ENCODE data around the gene TLR6.

Gene TLR6, protein sequence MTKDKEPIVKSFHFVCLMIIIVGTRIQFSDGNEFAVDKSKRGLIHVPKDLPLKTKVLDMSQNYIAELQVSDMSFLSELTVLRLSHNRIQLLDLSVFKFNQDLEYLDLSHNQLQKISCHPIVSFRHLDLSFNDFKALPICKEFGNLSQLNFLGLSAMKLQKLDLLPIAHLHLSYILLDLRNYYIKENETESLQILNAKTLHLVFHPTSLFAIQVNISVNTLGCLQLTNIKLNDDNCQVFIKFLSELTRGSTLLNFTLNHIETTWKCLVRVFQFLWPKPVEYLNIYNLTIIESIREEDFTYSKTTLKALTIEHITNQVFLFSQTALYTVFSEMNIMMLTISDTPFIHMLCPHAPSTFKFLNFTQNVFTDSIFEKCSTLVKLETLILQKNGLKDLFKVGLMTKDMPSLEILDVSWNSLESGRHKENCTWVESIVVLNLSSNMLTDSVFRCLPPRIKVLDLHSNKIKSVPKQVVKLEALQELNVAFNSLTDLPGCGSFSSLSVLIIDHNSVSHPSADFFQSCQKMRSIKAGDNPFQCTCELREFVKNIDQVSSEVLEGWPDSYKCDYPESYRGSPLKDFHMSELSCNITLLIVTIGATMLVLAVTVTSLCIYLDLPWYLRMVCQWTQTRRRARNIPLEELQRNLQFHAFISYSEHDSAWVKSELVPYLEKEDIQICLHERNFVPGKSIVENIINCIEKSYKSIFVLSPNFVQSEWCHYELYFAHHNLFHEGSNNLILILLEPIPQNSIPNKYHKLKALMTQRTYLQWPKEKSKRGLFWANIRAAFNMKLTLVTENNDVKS

DNA sequence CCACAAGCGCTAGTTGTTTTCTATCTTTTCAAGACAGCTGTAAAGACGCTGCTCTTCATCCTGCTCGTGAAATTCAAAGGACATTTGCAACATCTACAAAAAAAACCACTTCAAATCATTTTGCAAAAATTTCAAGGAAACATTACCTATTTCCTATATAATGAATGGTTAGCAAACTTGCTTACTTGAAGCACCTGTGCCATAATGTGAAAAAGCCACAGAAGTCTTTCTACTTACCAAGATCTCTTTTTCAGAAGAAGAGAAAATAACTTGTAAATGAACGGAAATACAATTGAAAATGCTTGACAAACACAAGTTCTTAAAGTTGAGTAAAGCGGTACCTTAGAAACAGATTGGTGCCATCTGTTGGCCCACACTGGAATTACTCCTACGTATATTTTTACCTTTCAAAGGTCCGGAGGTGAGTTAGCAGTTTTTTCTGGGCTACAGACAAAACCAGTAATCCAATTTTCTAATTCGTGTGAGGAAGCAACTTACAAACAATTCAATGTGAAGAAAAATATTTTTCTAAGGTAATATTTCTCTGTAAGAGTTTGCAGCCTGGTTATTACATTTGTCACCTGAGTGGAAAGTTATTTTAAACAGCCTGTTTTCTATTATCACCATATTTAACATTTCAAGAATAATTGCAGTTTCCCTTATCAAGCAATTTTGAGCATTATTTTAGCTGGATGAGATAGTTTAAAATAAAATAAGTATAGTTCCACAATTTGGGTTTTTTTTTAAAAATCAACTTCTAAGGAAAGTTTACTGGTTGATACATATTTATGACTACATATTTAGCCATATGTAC is at the start of gene TLR6:
TSS of gene TLR6 (minus strand) at position 294 of the 814 bp plus-strand sequence. CDS start 27,344 bp downstream, outside the sequence.
- H3K36me3 ChIP-seq (ENCODE audit: insufficient read depth, insufficient read length, low read length), result no peaks in the 10 kb centered on the region
- H3K4me3 ChIP-seq (ENCODE audit: insufficient read length, low read depth), result no peak within 1 kb of the TSS
- H3K27me3 ChIP-seq (ENCODE audit: insufficient read depth, insufficient read length), result no peaks in the 10 kb centered on the region
- DNase-seq (ENCODE audit: low read depth, low spot score), result peak; percentile 42
- H3K9me3 ChIP-seq (ENCODE audit: insufficient read depth, low read length), result no peaks in the 10 kb centered on the region
- H3K4me1 ChIP-seq (ENCODE audit: insufficient read depth, insufficient read length), result no peaks in the 10 kb centered on the region
- TF ChIP-seq ZNF274 (IDR thresholded peaks at IDR 0.05; ENCODE audit: low read depth, low read length), result no peak
- TF ChIP-seq SUZ12 (IDR thresholded peaks at IDR 0.05; ENCODE audit: extremely low read depth, insufficient read depth, insufficient read length), result no peak
- no peak for TF ChIP-seq YY1 (IDR thresholded peaks at IDR 0.05; ENCODE audit: insufficient read depth, insufficient read length)
- H3K9ac ChIP-seq (ENCODE audit: insufficient read length, low read depth), result no peak within 1 kb of the TSS

DNA sequence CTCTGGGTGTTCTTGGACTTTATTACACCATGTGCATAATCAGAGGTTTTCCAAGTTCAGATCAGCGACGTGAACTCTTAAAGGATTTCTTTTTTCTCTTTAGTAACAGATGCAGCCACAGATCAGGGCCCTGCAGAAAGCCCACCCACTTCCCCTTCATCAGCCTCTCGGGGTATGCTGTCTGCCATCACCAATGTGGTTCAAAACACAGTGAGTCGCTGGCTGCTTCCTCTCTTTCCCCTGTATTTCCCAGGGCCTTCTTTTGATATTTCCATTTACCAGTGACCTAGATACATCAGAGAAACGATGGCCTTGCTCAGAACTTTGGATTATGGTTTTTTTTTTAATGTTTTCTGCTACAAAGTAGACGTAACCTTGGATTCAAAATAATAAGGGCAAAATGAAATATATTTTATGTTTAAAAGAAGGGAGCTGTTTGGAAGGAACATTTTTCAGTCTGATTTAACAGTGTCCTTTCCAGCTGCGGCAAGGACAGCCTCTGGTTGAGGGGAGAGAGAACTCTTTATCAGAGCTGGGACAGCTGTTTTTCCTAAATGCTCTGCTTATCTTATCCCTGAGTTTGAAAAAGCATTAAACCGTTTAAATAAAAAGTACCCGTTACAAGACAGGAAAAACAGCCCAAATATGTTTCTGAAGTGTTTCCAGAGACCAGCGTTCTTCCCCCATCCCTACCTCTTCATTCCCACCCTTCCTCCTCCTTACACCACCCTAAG is 49.2 kb upstream of the TLR6 start:
- Histone ChIP-seq H3K27me3 (ENCODE audit: insufficient read depth, insufficient read length) (no peaks in the 10 kb centered on the region), H3K36me3 (ENCODE audit: insufficient read depth, insufficient read length, low read length) (peaks cover 33% of the 10 kb centered on the region), H3K4me3 (ENCODE audit: insufficient read length, low read depth) (no peak overlapping the region), H3K9me3 (ENCODE audit: insufficient read depth, low read length) (no peaks in the 10 kb centered on the region), H3K4me1 (ENCODE audit: insufficient read depth, insufficient read length) (no peaks in the 10 kb centered on the region), H3K9ac (ENCODE audit: insufficient read length, low read depth) (no peak overlapping the region)
- TF ChIP-seq ZNF274 (IDR thresholded peaks at IDR 0.05; ENCODE audit: low read depth, low read length), result no peak
- no peak for TF ChIP-seq SUZ12 (IDR thresholded peaks at IDR 0.05; ENCODE audit: extremely low read depth, insufficient read depth, insufficient read length)
- TF ChIP-seq YY1 (IDR thresholded peaks at IDR 0.05; ENCODE audit: insufficient read depth, insufficient read length), result no peak
- no peak for DNase-seq (ENCODE audit: low read depth, low spot score)

DNA sequence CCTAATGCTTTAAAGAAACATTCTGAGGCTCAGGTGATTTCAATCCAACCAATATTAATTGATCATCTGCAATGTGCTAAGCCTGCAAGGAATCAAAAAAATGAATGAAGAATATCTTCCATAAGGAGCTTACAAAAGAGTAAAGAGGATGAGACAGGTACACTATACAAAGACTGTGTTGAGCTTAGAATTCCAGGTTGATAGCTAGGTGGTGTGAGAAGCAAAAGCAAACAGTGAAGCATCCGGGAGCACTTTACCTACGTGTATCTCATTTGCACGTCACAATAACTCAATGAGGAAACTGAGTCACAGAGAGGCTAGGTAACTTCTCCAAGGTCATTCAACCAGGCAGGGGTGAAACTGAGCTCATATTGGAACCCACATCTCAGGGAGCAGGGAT is 48.1 kb upstream of the TLR6 start:
- TF ChIP-seq SUZ12 (IDR thresholded peaks at IDR 0.05; ENCODE audit: extremely low read depth, insufficient read depth, insufficient read length), result no peak
- TF ChIP-seq ZNF274 (IDR thresholded peaks at IDR 0.05; ENCODE audit: low read depth, low read length), result no peak
- no peak for TF ChIP-seq YY1 (IDR thresholded peaks at IDR 0.05; ENCODE audit: insufficient read depth, insufficient read length)
- DNase-seq (ENCODE audit: low read depth, low spot score), result no peak
- Histone ChIP-seq H3K27me3 (ENCODE audit: insufficient read depth, insufficient read length) (no peaks in the 10 kb centered on the region), H3K9me3 (ENCODE audit: insufficient read depth, low read length) (no peaks in the 10 kb centered on the region), H3K4me1 (ENCODE audit: insufficient read depth, insufficient read length) (no peaks in the 10 kb centered on the region), H3K4me3 (ENCODE audit: insufficient read length, low read depth) (no peak overlapping the region), H3K9ac (ENCODE audit: insufficient read length, low read depth) (no peak overlapping the region), H3K36me3 (ENCODE audit: insufficient read depth, insufficient read length, low read length) (peaks cover 29% of the 10 kb centered on the region)

DNA sequence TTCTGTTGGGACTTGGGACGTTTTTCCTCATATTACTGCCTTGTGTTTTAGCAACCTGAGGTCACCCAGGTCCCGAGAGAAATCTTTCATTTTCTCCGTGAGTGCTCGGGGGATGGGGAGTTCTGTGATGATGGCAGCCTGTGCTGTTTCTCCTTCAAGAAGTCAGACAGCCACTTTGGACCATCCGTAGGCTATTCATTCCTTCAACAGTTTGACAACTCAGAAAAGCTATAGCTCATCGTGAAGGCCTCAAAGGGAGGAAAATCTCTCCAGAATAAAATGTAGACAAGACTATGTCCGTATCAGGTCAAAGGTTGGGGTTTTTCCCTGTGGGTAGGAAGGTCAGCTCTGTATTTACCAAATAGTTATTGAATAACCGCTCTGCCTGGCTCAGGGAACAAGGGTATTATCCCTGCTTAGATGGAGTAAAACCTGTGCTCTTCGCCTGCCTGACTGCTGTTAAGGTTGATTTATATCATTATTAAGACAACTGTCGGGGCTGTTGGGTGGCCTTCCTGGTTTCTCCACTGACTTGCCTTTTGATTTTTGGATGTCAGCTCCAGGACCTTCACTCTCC is 47.6 kb upstream of the TLR6 start:
- Histone ChIP-seq H3K36me3 (ENCODE audit: insufficient read depth, insufficient read length, low read length) (peaks cover 27% of the 10 kb centered on the region), H3K4me3 (ENCODE audit: insufficient read length, low read depth) (no peak overlapping the region), H3K27me3 (ENCODE audit: insufficient read depth, insufficient read length) (no peaks in the 10 kb centered on the region), H3K9me3 (ENCODE audit: insufficient read depth, low read length) (no peaks in the 10 kb centered on the region), H3K4me1 (ENCODE audit: insufficient read depth, insufficient read length) (no peaks in the 10 kb centered on the region), H3K9ac (ENCODE audit: insufficient read length, low read depth) (no peak overlapping the region)
- DNase-seq (ENCODE audit: low read depth, low spot score), result no peak
- TF ChIP-seq YY1 (IDR thresholded peaks at IDR 0.05; ENCODE audit: insufficient read depth, insufficient read length) (no peak), ZNF274 (IDR thresholded peaks at IDR 0.05; ENCODE audit: low read depth, low read length) (no peak), SUZ12 (IDR thresholded peaks at IDR 0.05; ENCODE audit: extremely low read depth, insufficient read depth, insufficient read length) (no peak)

DNA sequence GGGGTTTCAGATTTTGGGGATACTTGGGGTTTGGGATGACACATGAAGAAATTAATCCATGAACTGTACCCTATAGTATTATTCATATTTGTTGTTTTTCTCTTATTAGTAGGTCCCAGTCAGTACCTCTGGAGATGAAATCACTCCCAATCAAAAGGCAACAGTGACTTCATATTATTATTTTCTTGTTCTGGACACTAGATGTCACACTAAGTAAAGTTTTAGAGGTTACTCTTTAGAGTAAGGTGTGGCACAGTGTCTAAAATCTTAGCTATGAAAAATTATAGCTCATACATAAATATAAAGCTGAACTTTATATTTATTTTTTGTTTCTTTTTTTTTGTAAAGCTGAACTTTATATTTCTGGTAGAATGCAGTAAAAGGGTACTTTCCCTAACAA is 46.1 kb upstream of the TLR6 start:
- no peak overlapping the region for H3K9ac ChIP-seq (ENCODE audit: insufficient read length, low read depth)
- H3K4me1 ChIP-seq (ENCODE audit: insufficient read depth, insufficient read length), result no peaks in the 10 kb centered on the region
- peaks cover 22% of the 10 kb centered on the region for H3K36me3 ChIP-seq (ENCODE audit: insufficient read depth, insufficient read length, low read length)
- no peak for DNase-seq (ENCODE audit: low read depth, low spot score)
- H3K9me3 ChIP-seq (ENCODE audit: insufficient read depth, low read length), result no peaks in the 10 kb centered on the region
- H3K27me3 ChIP-seq (ENCODE audit: insufficient read depth, insufficient read length), result no peaks in the 10 kb centered on the region
- TF ChIP-seq YY1 (IDR thresholded peaks at IDR 0.05; ENCODE audit: insufficient read depth, insufficient read length), result no peak
- no peak for TF ChIP-seq SUZ12 (IDR thresholded peaks at IDR 0.05; ENCODE audit: extremely low read depth, insufficient read depth, insufficient read length)
- TF ChIP-seq ZNF274 (IDR thresholded peaks at IDR 0.05; ENCODE audit: low read depth, low read length), result no peak
- H3K4me3 ChIP-seq (ENCODE audit: insufficient read length, low read depth), result no peak overlapping the region

DNA sequence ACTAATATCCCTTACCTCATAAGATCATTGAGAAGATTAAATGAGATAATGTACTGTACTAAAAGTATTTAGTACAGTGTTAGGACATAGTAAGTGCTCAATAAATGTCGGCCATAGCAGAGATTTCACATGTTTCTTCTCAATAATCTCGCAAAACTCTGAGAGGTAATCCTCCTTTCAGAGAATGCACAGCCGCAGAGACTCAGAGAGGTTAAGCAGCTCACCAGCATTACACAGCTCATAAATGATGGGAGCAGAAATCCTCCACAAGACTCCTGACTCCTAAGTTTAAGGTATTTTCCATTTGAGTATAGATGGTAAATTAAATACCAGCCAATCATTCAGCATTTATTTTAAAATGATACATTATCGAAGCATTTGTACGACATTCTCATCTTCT is 45.6 kb upstream of the TLR6 start:
- no peak for DNase-seq (ENCODE audit: low read depth, low spot score)
- Histone ChIP-seq H3K4me1 (ENCODE audit: insufficient read depth, insufficient read length) (no peaks in the 10 kb centered on the region), H3K4me3 (ENCODE audit: insufficient read length, low read depth) (no peak overlapping the region), H3K9ac (ENCODE audit: insufficient read length, low read depth) (no peak overlapping the region), H3K27me3 (ENCODE audit: insufficient read depth, insufficient read length) (no peaks in the 10 kb centered on the region), H3K9me3 (ENCODE audit: insufficient read depth, low read length) (no peaks in the 10 kb centered on the region), H3K36me3 (ENCODE audit: insufficient read depth, insufficient read length, low read length) (peaks cover 20% of the 10 kb centered on the region)
- TF ChIP-seq YY1 (IDR thresholded peaks at IDR 0.05; ENCODE audit: insufficient read depth, insufficient read length) (no peak), SUZ12 (IDR thresholded peaks at IDR 0.05; ENCODE audit: extremely low read depth, insufficient read depth, insufficient read length) (no peak), ZNF274 (IDR thresholded peaks at IDR 0.05; ENCODE audit: low read depth, low read length) (no peak)
